Measurements from ENCODE around the gene TTC8.
"Not testable (repeated sequence)": the region's sequence is repeated elsewhere in the genome, so short reads cannot be mapped to it uniquely, and the experiment has no call there.

TTC8 gene

GRCh38 chr14:88824314-88825077, at the start of gene TTC8:
Gene TTC8 (plus strand): TSS chr14:88824651. CDS start chr14:88824708, 57 bp downstream.
- DNase-seq = peak; percentile 90

DNA sequence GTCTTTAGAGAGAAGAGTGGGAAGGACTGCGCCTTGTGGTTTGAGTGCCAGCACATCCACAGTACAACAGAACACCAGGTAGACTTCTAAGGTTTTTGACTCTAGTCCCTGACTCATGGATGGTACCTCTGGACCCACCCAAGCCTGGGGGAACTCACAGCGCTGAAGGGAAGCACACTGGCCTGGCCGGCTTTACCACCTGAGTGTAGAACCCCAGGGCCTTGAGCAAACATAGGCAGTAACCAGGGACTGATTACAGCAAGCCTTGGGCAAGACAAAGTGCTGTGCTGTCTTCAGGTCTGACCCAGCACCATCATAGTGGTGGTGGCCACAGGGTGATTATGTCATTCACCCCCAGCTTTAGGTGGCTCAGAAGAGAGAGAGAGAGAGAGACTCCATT, 48.9 kb upstream of the TTC8 start:
- DNase-seq = no peak

DNA sequence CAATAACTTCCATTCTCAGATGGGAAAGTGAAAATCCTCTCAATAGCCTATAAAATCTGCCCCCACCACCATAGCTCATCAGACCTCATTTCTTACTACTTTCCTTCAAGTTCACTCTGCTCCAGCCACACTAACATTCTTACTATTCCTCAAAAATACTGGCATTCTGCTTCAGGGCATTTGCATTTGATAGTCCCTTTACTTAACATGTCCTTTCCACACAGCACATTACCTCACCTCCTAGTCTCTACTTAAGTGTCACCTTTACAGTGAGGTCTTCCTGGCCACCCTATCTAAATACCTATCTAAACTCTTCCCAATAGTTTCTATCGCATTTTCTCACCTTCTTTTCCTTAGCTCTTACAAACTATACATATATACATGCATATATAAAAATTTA, 38.5 kb upstream of the TTC8 start:
- no peak for DNase-seq

GRCh38 chr14:88786715-88787114, 37.7 kb upstream of the TTC8 start:
- DNase-seq = no peak

- not testable (repeated sequence) for DNase-seq
Observed at GRCh38 chr14:88789573-88789972, 34.9 kb upstream of the TTC8 start.

- DNase-seq = no peak
Observed at GRCh38 chr14:88790501-88791251, 33.8 kb upstream of the TTC8 start.

GRCh38 chr14:88791252-88791621, 33.2 kb upstream of the TTC8 start:
- DNase-seq = no peak

GRCh38 chr14:88791629-88792472, 32.6 kb upstream of the TTC8 start:
- no peak for DNase-seq

GRCh38 chr14:88792473-88793258, 31.8 kb upstream of the TTC8 start, which contains the start of gene EML5:
Gene EML5 (minus strand): TSS chr14:88792953. CDS start chr14:88792503, 450 bp downstream.
- DNase-seq = peak; percentile 76

GRCh38 chr14:88793259-88793625, 31.2 kb upstream of the TTC8 start:
- DNase-seq = no peak

DNA sequence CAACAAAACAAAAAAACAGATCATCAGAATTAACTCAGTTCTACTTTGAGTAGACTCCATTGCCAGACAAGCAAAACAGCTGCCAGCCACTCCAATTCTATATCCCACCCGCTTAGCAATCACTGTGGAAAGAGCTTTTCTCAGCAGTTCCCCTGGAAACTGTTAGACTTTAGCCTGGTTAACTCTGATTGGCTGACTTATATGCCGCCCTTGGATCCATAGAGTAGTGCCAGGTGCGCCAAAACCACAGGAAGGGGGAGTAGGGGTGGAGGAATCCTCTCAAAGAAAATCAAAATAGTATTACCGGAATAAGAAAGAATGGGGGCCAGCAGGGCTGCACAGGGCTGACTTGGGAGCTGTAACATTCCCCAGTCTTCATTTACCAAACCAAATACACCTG, 26.3 kb upstream of the TTC8 start:
- no peak for DNase-seq

- DNase-seq = no peak
Observed at GRCh38 chr14:88799522-88799921, 24.9 kb upstream of the TTC8 start.

GRCh38 chr14:88802596-88802995, 21.9 kb upstream of the TTC8 start:
- no peak for DNase-seq

DNA sequence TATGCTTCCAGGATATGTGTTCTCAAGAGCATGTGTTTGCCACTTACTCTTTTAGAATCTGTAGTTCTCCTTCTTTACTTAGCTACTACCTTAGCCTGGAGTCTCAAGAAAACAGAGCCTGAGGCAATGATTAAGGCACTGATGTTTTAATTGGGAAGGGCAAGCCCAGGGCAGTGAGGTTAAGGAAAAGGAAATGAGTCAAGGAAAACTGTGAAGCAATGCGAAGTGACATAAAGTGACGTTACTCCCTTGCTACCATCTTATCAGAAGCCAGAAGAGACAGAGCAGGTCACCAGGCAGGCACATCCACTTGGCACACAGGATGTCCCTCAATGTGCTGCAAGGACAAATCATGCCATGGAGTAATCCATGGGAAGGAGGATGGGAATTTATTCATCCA, 20.4 kb upstream of the TTC8 start:
- no peak for DNase-seq

DNA sequence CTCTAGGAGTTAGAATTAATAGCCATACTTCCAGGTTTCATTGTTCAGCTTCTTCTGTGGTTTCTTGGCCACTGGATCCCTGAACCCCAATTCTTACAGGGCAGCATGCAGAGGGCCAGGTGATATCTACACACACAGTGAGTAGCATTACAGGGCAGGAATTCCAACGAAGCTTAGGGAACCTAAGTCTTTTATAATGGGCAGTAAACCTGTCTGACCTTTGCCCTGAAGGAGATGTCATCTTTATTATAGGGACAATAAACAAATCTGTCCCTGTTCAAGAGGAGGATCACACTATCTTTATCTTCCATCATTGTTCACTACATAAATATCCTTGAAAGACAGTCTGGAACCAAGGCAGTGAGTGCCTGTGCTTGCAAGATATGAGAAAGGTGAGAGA, 20.0 kb upstream of the TTC8 start:
- no peak for DNase-seq

DNA sequence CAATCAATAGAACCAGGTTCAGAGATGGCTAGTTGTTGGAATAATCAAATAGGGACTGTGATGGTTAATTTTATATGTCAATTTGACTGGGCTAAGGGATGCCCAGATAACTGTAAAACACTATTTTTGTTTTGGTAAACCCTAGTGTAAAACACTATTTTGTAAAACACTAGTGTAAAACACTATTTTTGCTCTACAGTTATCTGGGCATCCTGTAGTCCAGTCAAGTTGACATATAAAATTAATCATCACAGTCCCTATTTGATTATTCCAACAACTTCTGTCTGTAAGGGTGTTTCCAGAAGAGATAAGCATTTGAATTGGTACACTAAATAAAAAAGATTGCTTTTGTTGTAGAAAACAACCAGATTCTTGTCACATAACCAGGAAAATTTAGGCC, 16.1 kb upstream of the TTC8 start:
- DNase-seq = no peak

- peak; percentile 55 for DNase-seq
Observed at GRCh38 chr14:88815980-88816379, 8.5 kb upstream of the TTC8 start.

DNA sequence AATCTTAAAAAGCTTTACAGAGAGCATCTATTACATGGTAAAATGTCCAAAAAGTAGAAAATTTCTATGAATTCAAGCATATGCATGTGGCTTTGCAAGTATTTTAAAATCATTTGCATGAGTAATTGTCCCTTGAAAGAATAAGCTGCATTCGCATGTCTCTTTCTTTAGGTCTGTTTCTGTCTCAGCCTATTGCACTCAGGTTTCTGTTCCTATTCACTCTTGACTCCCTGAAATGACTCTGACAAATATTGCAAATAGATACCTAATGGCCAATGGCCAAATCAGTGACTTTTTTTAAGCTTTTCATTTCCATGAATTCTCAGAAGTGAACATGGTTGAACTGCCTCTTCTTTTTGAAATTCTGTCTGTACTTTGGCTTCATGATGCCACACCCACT, 6.4 kb upstream of the TTC8 start:
- DNase-seq = no peak

DNA sequence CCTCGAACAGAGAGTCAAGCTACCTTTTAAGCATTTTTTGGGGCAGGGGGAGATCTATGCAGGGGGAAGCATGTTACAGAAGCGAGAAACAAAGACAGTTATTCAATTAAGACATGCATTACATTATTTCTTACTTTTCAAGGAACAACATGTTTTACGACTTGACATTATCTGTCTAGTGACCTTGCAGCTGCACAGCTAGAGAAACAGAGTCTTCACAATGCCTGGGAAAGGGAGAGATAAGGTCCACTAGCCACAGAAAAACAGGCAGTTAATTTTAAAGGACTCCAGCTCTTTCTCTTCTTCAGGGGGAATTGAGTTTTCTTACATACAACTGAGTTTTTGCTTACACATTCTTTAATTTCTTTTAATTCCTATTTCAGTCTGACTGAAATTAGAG, 4.8 kb upstream of the TTC8 start:
- peak; percentile 41 for DNase-seq

DNA sequence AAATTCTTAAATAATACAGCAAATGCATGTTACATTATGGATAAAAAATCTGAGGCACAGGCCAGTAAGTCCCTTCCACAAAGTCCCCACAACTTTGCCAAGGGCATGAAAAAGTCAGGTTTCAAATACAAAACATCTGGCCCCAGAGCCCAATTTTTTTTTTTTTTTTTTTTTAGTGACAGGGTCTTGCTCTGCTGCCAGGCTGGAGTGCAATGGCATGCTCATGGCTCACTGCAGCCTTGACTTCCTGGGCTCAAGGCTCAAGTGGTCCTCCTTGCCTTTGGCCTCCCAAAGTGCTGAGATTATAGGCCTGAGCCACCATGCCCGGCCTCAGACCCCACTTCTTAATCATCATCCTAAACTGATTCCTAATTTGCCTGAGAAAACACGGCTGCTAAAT, 3.1 kb upstream of the TTC8 start:
- DNase-seq = no peak

DNA sequence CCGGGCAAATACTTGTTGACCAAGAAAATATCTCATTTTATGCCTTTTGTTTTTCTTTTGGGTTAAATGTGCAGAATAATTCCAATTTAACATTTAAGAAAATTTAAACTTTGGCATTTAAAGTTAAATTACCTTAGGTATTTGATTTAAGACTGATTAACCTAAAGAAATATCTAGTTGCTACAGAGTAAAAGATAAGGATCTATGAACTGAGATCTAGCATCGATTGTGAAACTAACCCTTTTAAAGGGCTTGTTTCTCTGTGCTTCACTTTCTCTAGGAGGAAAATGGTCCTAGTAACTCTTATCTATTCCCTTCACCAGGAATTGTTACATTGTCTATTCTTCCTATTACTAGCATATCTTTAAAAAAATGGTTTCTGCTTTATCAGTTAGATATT, 2.6 kb upstream of the TTC8 start:
- DNase-seq = no peak

DNA sequence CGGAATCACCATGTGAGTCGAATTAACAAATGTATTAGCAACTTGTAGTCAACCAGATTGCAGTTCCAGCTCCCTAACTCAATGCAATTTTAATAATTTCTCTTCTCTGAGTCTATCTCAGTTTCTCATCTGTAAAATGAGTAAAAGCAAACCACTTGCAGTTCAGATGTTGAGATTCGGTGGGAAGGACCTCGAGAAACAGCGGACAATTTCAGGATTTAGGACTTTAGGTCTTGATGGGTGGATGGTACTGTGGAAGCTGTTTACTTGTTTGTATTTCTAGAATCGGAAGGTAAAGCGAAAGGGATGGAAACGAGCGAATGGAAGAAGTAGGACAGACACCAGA, 510 bp upstream of the TTC8 start:
- no peak for DNase-seq

DNA sequence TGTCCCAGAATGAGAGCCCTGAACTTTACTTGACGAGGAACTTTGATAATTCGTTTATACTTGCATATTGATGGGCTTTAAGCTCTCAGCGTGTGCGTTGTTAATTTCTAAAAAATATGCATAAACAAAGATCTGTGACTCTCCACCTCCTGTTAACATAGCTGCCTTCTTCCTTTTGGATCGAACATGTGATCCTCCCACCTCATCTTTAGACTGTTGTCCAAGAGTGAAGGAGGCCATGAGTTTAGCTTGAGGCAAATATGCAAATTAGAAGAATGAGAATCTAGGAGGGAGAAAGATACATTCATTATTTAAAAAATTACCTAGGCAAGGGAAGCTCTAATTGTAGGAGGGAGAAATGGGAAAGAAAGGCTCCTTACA, 617 bp downstream of the TTC8 start:
- DNase-seq = peak; percentile 12
